NCI-H748 (cell line): Measurements from ENCODE around the gene ZNF660.
"Not testable (repeated sequence)": the region's sequence is repeated elsewhere in the genome, so short reads cannot be mapped to it uniquely, and the experiment has no call there.

Source experiments
- DNase-seq: peaks from one replicate; lab custom pipeline; 2025; ENCODE audit not compliant: unreplicated experiment; lab: John Stamatoyannopoulos, UW

ZNF660 gene

DNA sequence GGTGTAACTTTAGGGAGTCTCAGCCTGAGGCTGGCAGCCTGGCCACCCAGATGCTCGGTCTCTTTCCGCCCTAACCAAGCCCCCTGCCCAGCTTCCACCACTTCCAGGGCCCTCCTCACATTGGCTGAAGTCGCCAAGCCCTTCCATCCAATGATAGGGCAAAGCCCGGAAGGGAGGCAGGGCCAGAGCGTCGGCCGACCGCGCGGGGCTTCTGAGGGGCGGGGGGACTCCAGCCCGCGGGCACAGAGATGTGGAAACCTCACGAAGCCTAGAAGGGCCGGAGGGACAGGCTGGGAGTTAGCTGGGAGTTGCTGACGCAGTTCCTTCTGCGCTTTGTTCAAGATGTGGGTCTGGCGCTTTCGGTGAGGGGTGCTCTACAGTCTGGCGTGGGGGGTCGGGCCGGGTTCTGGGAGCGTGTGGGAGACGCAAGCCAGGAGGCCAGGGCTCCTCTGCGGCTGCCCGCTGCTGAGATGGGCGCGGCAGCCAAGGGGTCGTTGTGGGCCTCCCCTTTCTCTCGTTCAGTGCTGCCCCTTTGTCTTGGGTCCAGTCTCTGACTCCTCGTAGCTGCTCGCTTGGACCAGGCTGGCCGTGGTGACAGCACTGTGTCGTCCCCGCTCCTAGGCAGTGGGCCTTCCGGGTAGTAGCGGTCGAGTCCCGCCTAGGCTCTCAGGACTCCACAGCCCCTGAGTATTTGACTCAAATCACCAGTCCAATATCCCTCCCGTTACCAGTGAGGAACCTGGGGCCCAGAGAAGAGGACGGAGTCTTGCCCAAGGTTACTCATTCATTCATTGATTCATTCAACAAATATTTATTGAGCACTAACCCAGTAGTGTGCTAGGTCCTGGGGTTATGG is at the start of gene ZNF660:
ZNF660 (plus strand) TSS at position 319 of the 856 bp plus-strand sequence. CDS start 9,230 bp downstream, outside the sequence.
- DNase-seq = peak; percentile 90

DNA sequence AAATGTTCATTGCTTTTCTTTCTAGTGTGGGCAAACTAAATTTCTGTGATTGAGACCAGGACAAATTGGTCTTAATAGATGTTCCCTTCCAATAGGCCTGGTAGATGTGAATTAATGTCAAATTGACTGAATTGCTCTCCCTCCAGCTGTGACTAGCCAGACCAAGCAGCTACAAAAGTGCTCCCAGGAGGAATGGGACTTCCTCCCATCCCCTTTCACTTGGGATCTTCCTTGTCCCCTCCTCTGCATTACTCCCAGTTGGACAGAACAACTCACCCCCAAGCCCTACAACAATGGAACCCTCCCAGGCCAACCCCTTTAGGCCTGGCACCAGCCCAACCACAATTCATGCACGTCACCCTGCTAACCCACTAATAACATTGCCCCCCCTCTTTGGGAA is 49.4 kb upstream of the ZNF660 start:
- no peak for DNase-seq

DNA sequence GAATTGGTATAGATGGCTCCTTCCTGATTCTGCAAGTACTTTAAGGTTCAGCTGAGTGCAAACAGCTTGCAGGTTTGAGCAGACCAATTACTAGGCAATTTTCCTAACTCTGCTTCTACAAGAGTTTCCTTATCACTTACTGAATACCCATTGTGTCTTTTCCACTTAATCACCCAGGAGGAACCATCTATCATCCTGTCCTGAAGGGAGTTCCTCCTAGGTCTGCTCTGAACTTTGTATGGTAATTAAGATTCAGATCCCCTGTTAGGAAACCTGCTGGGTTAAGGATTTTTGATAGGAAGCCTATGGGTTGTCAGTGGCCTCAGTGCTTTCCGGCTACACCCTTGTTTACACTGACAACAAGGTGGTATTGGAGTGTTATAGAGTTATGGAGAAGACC is 40.0 kb upstream of the ZNF660 start:
- not testable (repeated sequence) for DNase-seq

DNA sequence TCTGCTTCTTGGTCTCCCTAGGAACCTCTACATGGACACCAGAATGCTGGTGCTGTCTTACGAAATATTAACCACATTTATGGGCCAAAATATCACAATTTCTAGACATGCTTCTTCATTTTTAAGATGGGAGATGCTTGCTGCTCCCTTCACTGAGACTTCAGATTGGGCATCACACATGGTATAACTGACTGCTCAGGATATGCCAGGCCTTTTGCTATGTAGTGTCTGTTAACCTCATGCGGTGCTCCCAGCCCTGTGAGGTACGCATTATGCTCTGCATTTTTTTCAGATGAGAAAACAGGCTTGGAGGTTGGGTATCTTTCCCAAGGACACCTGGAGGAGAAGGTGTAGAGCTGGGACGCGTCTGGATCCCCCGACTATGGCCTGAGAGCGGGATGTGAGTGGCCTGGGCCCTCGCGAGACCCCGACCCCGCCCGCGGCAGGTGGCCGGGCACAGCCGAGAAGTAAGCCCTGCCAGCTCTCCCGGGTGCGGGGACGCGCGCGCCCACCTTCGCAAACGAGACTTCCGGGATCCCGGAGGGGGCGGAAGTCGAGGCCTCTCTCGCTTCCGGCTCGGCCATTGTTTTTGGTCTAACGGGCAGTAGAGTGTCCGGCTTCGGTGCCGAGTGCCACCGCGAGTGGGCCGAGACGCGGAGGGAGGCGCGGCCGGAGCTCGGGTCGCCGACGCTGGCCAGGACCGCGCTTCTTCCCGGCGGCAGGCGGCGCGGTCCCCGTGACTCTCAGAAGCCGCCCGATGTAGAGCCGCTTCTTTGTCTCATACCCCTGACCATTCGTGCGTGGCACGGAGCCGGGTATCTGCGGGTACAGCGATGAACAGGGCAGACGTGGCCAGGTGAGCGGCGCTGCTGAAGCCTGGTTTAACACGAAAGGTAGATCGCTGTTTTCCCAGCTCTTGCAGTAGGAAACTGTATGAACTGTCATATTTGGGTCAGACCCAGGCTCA is 29.9 kb upstream of the ZNF660 start, which contains the start of gene ZKSCAN7:
ZKSCAN7 (plus strand) TSS at position 568 of the 967 bp plus-strand sequence. CDS start 1,855 bp downstream, outside the sequence.
- peak; percentile 81 for DNase-seq

DNA sequence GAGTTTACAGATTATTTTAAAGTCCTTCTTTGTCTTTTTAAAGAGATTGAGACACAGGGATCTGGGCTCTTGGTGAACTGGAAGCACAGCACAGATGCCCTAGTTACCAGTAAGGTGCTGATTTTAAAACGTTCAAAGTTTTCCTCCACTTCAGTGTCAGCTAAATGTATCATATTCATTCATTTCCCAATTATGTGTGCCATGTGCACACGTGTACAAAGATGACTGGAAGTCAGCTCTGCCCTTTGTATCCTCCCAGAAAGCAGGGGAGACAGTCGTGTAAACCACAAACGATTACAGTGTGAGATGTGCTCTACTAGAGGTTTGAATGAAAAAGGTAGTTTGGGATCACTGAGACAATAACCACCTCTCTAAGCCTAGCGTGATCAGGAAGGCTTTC is 29.0 kb upstream of the ZNF660 start:
- peak; percentile 8 for DNase-seq

DNA sequence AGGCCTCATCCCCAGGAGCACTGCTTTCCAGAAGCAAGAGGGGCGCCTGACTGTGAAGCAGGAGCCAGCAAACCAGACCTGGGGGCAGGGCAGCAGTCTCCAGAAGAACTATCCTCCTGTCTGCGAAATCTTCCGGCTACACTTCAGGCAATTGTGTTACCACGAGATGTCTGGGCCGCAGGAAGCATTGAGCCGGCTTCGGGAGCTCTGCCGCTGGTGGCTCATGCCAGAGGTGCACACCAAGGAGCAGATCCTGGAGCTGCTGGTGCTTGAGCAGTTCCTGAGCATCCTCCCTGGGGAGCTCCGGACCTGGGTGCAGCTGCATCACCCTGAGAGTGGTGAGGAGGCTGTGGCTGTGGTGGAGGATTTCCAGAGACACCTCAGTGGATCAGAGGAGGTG is 27.7 kb upstream of the ZNF660 start:
- no peak for DNase-seq

DNA sequence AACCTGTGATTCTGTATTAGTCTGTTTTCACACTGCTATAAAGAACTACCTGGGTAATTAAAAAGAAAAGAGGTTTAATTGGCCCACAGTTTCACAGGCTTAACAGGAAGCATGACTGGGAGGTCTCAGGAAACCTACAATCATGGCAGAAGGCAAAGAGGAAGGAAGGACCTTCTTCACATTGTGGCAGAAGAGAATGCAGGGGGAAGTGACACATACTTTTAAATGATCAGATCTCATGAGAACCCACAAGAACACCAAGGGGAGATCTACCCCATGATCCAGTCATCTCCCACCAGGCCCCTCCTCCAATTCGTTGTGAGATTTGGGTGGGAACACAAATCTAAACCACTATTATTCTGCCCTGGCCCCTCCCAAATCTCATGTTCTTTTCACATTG is 23.7 kb upstream of the ZNF660 start:
- DNase-seq = no peak

DNA sequence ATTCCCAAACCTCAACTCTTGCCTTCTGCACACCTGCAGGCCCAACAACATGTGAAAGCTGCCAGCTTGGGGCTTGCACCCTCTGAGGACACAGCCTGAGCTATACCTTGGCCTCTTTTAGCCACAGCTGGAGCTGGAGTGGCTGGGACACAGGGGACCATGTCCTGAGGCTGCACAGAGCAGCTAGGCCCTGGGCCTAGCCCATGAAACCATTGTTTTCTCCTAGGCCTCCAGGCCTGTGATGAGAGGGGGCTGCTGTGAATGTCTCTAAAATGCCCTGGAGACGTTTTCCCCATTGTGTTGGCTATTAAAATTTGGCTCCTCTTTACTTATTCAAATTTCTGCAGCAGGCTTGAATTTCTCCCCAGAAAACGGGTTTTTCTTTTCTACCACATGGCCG is 22.6 kb upstream of the ZNF660 start:
- DNase-seq = no peak

DNA sequence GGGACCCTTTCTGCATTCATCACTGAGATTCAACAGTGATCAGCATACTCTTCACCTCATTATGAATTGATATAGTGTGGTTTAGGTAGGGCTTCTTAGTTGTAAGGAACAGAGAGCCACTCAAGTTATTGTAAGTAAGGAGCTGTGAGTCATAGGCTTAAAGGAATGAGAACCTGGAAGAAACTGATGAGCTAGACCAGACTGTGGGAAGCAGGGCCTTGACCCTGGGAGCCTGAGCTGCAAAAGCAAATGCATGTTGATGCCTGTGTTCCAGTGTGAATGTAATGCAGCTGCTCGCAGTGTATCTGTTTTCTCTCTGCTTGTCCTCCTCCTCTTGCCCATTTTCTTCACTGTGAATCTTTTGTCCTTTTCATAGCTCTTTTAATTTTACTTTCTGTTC is 16.2 kb upstream of the ZNF660 start:
- no peak for DNase-seq

DNA sequence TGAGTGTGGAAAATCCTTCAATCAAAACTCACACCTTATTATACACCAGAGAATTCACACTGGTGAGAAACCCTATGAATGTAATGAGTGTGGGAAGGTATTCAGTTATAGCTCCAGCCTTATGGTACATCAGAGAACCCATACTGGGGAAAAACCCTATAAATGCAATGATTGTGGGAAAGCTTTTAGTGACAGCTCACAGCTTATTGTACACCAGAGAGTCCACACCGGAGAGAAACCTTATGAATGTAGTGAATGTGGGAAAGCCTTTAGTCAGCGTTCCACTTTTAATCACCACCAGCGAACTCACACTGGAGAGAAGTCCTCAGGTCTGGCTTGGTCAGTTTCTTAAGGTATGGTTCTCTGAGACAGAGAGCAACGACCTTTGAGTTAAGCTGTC is 13.7 kb upstream of the ZNF660 start:
- no peak for DNase-seq

DNA sequence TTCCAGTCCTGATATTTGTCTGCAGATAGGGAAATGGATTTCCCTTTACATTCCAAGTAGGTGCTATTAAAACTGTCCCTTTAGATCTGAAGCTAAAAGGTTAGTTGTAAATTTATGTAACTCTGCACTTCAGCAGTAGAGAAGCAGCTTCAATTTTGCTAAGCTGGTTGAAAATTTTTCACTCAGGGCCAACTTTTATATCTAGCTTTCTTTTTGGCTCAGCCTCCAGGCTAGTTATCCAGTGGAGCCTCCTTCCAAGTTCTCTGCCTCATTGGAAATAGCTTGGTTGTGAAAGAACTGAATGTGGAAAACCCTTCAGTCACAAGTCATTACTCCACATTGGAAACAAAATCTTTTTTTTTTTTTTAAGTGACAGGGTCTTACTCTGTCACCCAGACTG is 8.2 kb upstream of the ZNF660 start:
- no peak for DNase-seq

DNA sequence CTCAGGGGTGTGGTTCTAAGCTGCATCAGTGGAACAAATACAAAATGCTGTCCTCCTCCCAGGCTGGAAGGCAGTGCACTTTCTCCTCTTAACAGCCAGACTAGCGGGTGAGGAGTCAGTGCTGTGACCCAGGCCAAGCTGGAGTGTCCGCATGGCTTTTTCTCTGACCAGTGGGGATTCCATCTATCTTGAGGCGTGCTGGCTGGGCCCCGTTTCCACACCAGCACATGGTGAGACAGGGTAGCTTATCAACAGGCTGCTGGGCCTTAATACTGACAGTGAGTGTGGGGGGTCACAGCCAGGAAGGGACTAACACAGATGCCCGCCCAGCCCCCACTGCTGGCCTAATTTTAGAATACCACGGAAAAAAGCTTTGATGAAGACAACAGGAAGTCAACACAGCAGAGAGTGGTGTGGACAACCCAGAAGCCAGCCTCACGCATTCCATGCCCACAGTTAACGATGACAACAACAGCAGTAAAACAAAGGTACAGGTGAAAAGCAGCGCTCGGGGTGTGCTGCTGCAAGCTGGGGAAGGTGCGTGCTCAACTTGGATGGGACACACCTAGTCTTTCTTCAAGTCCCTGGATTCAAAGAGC is 7.3 kb upstream of the ZNF660 start:
- DNase-seq = not testable (repeated sequence)

DNA sequence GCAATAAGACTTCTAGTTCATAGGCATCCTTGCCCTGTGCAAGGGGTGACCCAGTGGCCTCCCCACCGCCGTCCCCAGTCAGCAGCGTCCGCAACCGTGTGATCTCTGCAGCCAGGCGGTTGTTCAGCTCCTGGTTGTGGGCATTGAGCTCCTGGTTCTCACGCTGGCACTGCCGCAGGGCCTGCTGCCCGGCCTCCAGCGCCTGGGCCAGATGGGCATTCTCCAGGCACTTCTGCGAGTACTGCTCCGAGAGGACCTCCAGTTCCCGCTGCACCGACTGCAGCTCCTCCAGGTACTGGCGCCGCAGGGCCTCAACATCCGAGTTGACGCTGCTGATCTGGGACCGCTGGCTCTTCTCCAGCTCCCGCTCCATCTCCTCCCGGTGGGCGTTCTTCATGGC is 6.4 kb upstream of the ZNF660 start:
- DNase-seq = not testable (repeated sequence)

DNA sequence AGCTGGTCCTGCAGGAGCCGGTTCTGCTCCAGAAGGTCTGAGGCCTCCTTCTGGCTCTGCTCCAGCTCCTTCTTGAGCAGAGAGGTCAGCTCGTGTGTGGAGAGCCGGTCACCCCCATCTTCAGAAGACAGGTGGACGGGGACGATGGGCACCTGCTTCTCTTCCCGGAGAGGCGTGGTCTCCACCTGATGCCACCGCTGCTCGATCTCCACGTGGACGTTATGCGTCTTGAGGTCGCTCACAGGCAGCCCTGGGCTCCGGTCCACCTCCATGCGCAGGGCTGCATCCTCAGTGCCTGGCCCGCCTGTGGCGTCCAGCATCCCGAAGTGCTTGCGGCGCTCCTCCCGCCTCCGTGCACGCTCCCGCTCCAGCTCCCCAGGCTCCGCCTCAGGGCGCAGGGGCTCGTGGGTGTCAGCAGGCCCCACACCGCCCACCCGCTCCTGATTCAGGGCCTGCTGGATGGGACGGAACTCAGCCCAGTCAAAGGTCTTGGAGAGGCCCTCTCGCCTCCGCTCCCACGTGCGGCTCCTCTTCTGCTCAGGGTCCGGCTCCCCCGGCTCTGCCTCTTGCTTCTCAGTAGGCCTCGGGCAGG is 5.7 kb upstream of the ZNF660 start:
- DNase-seq = not testable (repeated sequence)

DNA sequence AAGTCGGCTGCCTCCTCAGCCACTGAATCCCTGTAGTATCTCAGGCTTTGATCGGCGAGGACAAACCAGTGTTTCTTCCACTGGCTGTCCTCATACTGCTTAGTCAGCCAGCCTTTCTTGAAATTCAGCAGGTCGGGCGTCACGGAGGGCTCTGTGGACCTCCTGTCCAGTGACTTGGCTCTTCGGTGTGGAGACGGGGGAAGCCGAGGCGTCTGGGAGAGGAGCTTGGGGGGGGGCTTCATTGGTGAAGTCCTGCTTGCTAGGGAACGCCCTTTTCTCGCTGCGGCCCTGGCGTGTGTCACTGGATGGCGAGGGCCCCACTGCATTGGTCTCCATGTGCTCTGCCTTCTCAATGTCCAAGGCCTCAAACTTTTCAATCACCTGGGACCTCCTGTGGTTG is 5.0 kb upstream of the ZNF660 start:
- DNase-seq = not testable (repeated sequence)

DNA sequence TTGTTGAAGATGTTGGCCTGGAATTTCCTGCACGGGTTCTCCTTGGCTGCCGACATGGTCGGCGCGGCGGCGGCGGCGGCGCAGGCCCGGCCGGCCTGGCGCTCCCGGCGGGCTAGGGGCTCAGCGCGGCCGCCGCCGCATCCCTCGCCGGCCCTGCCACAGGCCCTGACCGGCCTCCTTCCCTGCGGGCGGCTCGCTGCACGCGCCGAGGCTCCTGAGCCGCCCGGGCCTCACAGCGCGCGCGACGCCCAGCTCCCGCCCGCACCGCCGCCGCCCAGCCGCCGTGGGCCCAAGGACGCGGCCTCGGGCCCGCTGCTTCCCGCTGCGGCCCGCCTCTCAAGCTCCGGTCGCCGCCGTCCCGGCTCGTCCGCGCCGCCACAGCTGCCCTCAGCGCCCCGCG is 3.8 kb upstream of the ZNF660 start:
- DNase-seq = not testable (repeated sequence)

DNA sequence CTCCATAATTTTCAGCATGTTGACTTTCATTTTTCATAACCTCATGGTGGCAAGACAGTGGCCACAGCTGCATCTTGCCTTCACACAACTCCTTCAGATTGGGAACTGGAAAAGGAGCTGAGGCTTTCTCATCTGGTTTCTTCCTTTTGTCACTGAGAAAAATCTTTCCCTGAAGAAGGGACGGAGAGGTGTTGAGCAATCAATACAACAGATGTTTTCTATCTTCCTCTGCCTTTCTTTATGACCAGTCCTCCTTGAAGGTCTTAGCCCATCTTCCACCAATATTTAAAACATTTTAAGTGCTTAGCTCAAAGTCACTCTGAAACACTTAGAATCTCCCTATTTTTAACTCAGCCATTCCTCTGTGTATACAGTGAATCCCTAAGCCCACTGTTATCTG is 11.9 kb downstream of the ZNF660 start:
- DNase-seq = no peak

DNA sequence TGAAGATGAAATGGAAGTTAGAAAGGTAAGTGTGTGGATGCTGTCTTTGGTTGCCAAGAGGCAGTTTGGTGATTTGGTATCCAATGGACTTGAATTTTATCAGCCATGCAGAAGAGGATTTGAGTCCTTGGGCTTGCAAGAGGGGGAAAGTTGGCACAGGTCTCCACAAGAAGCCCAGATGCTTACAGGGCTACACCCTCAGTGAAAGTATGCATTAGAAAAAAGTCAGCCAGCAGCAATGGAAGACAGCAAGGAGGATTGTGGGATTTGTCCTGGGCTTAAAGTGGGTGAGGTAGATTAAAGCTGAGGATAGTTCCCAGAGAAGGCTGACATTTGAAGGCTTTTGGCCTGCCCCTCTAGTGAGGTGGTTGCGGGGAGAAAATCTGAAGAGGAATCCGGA is 17.0 kb downstream of the ZNF660 start:
- DNase-seq = no peak

DNA sequence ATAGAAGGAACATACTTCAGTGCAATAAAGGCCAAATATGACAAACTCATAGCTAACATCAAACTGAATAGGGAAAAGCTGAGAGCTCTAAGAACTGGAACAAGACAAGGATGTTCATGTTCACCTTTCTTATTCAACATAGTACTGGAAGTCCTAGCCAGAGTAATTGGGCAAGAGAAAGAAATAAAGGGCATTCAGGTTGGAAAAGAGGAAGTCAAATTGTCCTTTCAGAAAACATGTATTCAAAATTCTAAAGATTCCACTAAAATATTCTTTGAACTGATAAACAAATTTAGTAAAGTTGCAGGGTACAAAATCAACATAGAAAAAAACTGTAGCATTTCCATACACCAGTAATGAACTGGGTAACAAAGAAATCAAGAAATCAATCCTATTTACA is 27.9 kb downstream of the ZNF660 start:
- DNase-seq = no peak

DNA sequence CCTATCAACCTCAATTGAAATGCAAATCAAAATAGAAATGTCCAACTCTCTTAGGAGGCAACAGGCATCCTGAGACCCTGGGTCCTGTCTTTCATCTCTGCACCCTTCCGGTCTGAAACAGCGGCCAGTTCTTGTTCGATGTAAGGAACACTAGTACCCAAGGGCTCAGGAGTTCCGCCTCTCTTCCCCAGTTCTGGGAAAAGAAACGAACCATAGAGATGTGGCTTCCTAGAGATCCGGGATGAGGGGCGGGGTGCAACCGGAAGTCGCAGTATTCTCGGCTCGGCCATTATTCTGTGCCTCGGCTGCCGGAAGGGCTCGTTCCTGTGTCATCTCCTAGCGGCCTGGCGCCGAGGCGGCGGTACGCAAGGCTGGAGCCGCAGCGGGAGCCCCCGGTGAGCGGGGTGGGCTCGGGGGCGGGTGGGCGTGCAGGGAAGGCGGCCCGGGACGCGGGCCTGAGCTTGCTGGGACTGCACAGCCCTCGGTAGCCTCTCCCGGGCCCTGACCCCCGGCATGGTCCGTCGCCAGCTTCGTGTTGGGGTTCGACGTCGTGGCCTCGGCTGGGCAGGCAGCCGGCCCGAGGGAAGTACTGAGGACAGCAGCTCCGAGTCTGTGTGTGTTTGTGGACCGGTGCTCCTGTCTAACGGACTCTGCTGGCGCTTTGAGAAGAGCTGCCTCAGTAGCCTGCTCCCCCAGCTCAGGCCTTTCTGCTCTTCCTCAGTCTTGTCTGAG is 40.2 kb downstream of the ZNF660 start, which contains the start of gene ZNF197:
ZNF197 (plus strand) TSS at position 288 of the 732 bp plus-strand sequence. CDS start 4,119 bp downstream, outside the sequence.
- DNase-seq = peak; percentile 94
